ENCODE data around the gene PRKG1. TPM values are rescaled to one million over a fixed set of nuclear protein-coding genes. Genes with fewer than 3 reads are reported as not detected.
A peak's percentile ranks its signal among the peaks of the same experiment; 100 is the strongest.

The PRKG1 gene
- total and polyA plus RNA-seq, 2 experiments from 2014 or later, result 10.7 to 21.8 TPM

GRCh38 chr10:51129946-51130544 is 55.8 kb downstream of the PRKG1 start:
- Histone ChIP-seq H3K27ac (no peak overlapping the region), H3K9ac (no peak overlapping the region), H3K79me2 (ENCODE audit: insufficient read depth) (0 out of 2 replicates have a peak, but pooled peaks cover 9% of the 10 kb centered on the region), H3K4me3 (no peak overlapping the region), H3K36me3 (ENCODE audit: low read depth) (no peaks in the 10 kb centered on the region), H4K20me1 (ENCODE audit: insufficient read depth) (no peaks in the 10 kb centered on the region), H3K9me2 (ENCODE audit: insufficient read depth) (no peaks in the 10 kb centered on the region), H3K27me3 (replicated peaks; ENCODE audit: insufficient read depth) (no peaks in the 10 kb centered on the region), H2AFZ (no peak overlapping the region), H3F3A (ENCODE audit: insufficient read depth) (no peaks in the 10 kb centered on the region), H3K4me2 (ENCODE audit: unreplicated experiment) (no peak overlapping the region), H3K9me3 (ENCODE audit: low read depth) (no peaks in the 10 kb centered on the region), H3K4me1 (ENCODE audit: insufficient read depth) (no peaks in the 10 kb centered on the region)
- DNase-seq, result peak; percentile 5
- 67 to 82% methylated on average over 2 of the region's 2 CpGs for WGBS, 2 experiments (ENCODE audit: low coverage in 1 of 2, low lambda C conversion rate in 2 of 2, missing lambda C conversion rate in 2 of 2)
- in situ Hi-C loops (cut with MboI), result no loop called here
- TF ChIP-seq EZH2 (IDR thresholded peaks at IDR 0.05; ENCODE audit: insufficient read depth, poor library complexity, severe bottlenecking) (no peak), EZH2phosphoT487 (IDR thresholded peaks at IDR 0.05; ENCODE audit: insufficient read depth, low read depth) (no peak)

GRCh38 chr10:51137756-51138529 is 63.7 kb downstream of the PRKG1 start:
- Histone ChIP-seq H3K4me3 (peak overlapping the region; percentile 4; the same call in 1 of the 2 replicates), H3K4me2 (ENCODE audit: unreplicated experiment) (peak overlapping the region; percentile 62), H3K9me3 (ENCODE audit: low read depth) (no peaks in the 10 kb centered on the region), H3K9me2 (ENCODE audit: insufficient read depth) (no peaks in the 10 kb centered on the region), H3K9ac (peak overlapping the region; percentile 41; the same call in 1 of the 2 replicates), H4K20me1 (ENCODE audit: insufficient read depth) (no peaks in the 10 kb centered on the region), H2AFZ (peak overlapping the region; percentile 4; the same call in 1 of the 2 replicates), H3K27ac (peak overlapping the region; percentile 80), H3K36me3 (ENCODE audit: low read depth) (no peaks in the 10 kb centered on the region), H3K4me1 (ENCODE audit: insufficient read depth) (peaks cover 26% of the 10 kb centered on the region), H3F3A (ENCODE audit: insufficient read depth) (peaks cover 36% of the 10 kb centered on the region), H3K79me2 (ENCODE audit: insufficient read depth) (peaks cover 43% of the 10 kb centered on the region), H3K27me3 (replicated peaks; ENCODE audit: insufficient read depth) (no peaks in the 10 kb centered on the region)
- DNase-seq, result peak; percentile 86
- WGBS, 2 experiments (ENCODE audit: low coverage in 1 of 2, low lambda C conversion rate in 2 of 2, missing lambda C conversion rate in 2 of 2), result 10 to 13% methylated on average over 2 of the region's 2 CpGs
- in situ Hi-C loops (cut with MboI), result no loop called here
- no peak for TF ChIP-seq EZH2 (IDR thresholded peaks at IDR 0.05; ENCODE audit: insufficient read depth, poor library complexity, severe bottlenecking)
- TF ChIP-seq EZH2phosphoT487 (IDR thresholded peaks at IDR 0.05; ENCODE audit: insufficient read depth, low read depth), result no peak

- peaks cover 26% of the 10 kb centered on the region for H3K4me1 ChIP-seq (ENCODE audit: insufficient read depth)
- peaks cover 55% of the 10 kb centered on the region for H3K79me2 ChIP-seq (ENCODE audit: insufficient read depth)
- H2AFZ ChIP-seq, result no peak overlapping the region
- DNase-seq, result peak; percentile 37
- peaks cover 36% of the 10 kb centered on the region for H3F3A ChIP-seq (ENCODE audit: insufficient read depth)
- no peaks in the 10 kb centered on the region for H3K9me2 ChIP-seq (ENCODE audit: insufficient read depth)
- H3K9ac ChIP-seq, result no peak overlapping the region
- no peaks in the 10 kb centered on the region for H3K27me3 ChIP-seq (replicated peaks; ENCODE audit: insufficient read depth)
- H3K36me3 ChIP-seq (ENCODE audit: low read depth), result no peaks in the 10 kb centered on the region
- no peak overlapping the region for H3K4me3 ChIP-seq
- TF ChIP-seq EZH2phosphoT487 (IDR thresholded peaks at IDR 0.05; ENCODE audit: insufficient read depth, low read depth) (no peak), EZH2 (IDR thresholded peaks at IDR 0.05; ENCODE audit: insufficient read depth, poor library complexity, severe bottlenecking) (no peak)
- no peak overlapping the region for H3K4me2 ChIP-seq (ENCODE audit: unreplicated experiment)
- H4K20me1 ChIP-seq (ENCODE audit: insufficient read depth), result no peaks in the 10 kb centered on the region
- H3K27ac ChIP-seq, result no peak overlapping the region
- no peaks in the 10 kb centered on the region for H3K9me3 ChIP-seq (ENCODE audit: low read depth)
- in situ Hi-C loops (cut with MboI), result no loop called here
- WGBS, 2 experiments (ENCODE audit: low coverage in 1 of 2, low lambda C conversion rate in 2 of 2, missing lambda C conversion rate in 2 of 2), result 100% methylated on average over 1 of the region's 1 CpG
Observed at GRCh38 chr10:51139176-51139575, 64.9 kb downstream of the PRKG1 start.

- Histone ChIP-seq H3K4me1 (ENCODE audit: insufficient read depth) (peaks cover 26% of the 10 kb centered on the region), H3F3A (ENCODE audit: insufficient read depth) (peaks cover 36% of the 10 kb centered on the region), H3K79me2 (ENCODE audit: insufficient read depth) (peaks cover 50% of the 10 kb centered on the region), H3K9me2 (ENCODE audit: insufficient read depth) (no peaks in the 10 kb centered on the region), H3K4me2 (ENCODE audit: unreplicated experiment) (no peak overlapping the region), H2AFZ (no peak overlapping the region), H4K20me1 (ENCODE audit: insufficient read depth) (no peaks in the 10 kb centered on the region), H3K4me3 (no peak overlapping the region), H3K9me3 (ENCODE audit: low read depth) (no peaks in the 10 kb centered on the region), H3K9ac (no peak overlapping the region), H3K27me3 (replicated peaks; ENCODE audit: insufficient read depth) (no peaks in the 10 kb centered on the region), H3K36me3 (ENCODE audit: low read depth) (no peaks in the 10 kb centered on the region), H3K27ac (no peak overlapping the region)
- no peak for DNase-seq
- in situ Hi-C loops (cut with MboI), result no loop called here
- WGBS, 2 experiments (ENCODE audit: low coverage in 1 of 2, low lambda C conversion rate in 2 of 2, missing lambda C conversion rate in 2 of 2), result 87 to 98% methylated on average over 2 of the region's 2 CpGs
- TF ChIP-seq EZH2phosphoT487 (IDR thresholded peaks at IDR 0.05; ENCODE audit: insufficient read depth, low read depth), result no peak
- no peak for TF ChIP-seq EZH2 (IDR thresholded peaks at IDR 0.05; ENCODE audit: insufficient read depth, poor library complexity, severe bottlenecking)
Observed at GRCh38 chr10:51141010-51141409, 66.7 kb downstream of the PRKG1 start.

All from GM23248 (cell line).